Sciatic nerve (tissue), 2 donors: Measurements from ENCODE around the gene TMA7. TPM values are rescaled to one million over a fixed set of nuclear protein-coding genes. Genes with fewer than 3 reads are reported as not detected.
"Not testable (repeated sequence)": the region's sequence is repeated elsewhere in the genome, so short reads cannot be mapped to it uniquely, and the experiment has no call there.

ENCODE experiments used
- ATAC-seq: fragments of 200-7000 bp; cut with Tn5 transposase; one replicate; pipeline ENCODE4 v1.9.1; 2020; ENCODE audit warnings: mild to moderate bottlenecking, moderate library complexity
- DNase-seq: peaks from one replicate; pipeline ENCODE4 v3.0.0-alpha.2; 2020; ENCODE audit warnings: low spot score
- intact Hi-C: fragments of 100-400 bp; cut with DNase I; formaldehyde crosslinking; loops from one replicate; pipeline ENCODE4 v1.14.2; 2022
- total RNA-seq: library from RNA; stranded (reverse); fragmentation: NEBNext Ultra II Directional; extraction: Animal tissue kit (Norgen Biotek cat#: 25700); gene quantifications from one replicate; pipeline ENCODE4 v1.2.1, GENCODE V29; 2021
- donor health status: DM: no; HTN: no; CAD: no.
- donor health status: DM: no; HTN: no; CAD: no.

TMA7 gene
- total RNA-seq, 1 donor from 2014 or later: 154 TPM

DNA sequence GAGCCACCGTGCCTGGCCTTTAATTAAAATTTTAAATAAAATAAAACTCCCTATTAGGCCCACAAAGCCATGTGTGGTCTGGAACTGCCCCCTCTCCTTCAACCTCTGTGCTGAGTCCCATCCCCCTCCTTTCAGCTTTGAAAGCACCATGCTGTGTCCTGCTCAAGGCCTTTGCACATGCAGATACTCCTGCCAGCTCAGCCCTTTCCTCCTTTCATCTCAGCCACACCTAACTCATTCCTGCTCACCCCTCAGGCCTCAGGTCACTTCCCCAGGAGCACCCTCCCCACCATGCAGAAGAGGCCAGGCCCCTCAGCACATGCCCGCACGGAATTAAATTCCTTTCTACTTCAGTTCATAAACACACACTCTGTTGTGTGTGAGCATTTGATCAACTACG, 34.6 kb downstream of the TMA7 start:
- intact Hi-C loops: no loop called here
- ATAC-seq: no peak
- DNase-seq: no peak

GRCh38 chr3:48475188-48475587, 35.1 kb downstream of the TMA7 start:
- no peak for DNase-seq
- intact Hi-C loops: no loop called here
- no peak for ATAC-seq

DNA sequence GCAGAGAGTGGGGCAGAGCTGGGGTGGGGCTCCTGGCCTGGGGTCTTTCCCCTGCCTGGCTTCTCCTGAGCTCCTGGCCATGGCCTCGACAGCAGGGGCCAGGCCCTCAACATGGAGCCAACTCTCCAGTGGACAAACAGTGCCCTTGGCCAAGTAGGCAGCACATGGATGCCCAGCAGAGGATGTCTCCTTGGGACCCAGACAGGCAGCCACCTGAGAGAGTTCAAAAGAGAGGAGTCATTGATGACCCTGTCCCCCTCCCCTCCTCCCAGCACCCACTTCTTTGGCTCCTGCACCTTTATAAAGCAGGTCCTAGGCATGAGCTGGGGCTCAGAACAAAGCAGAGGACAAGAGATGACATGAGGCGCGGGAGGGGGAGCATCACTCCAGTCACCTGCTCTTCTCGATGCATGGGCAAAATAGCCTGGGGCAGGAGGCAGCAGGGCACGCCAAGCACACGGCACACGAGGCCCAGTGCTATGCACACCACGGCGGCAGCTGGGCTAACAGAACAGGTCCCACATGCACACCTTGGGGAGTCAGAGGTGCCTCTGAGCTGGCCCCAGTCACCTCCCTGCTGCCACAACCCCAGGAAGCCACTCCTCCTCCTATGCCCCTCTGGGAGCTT, 36.5 kb downstream of the TMA7 start:
- intact Hi-C loops: no loop called here
- DNase-seq: no peak

DNA sequence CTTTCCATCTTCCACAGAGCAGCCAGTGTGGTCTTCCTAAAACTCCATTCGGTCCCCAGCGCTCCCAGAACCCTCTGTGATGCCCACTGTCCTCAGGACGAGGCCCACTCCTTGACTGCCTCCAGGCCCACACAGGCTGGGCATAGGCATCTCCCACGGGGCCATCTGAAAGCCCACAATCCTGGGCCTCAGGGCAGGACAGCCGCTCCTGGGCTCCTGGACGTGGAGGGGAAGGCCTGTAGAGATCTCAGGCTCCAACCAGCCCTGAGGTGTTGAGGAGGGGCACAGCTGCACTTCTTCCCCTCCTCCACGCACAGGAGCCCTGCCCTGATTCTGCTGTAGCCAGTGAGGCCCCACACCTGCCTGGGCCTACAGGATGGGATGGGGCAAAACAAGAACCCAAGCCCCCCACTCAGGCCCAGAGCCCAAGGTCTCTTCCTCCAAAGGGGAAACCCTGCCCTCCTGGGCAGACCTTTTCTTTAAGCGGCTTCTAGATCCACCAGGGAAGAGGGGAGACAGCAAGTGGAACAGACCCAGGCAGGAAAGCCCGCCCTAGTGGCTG, 38.0 kb downstream of the TMA7 start:
- intact Hi-C loops: no loop called here
- DNase-seq (no peak), ATAC-seq (no peak)

More for the DNA sequence above, 36.5 kb downstream of the TMA7 start:
- no peak for ATAC-seq

DNA sequence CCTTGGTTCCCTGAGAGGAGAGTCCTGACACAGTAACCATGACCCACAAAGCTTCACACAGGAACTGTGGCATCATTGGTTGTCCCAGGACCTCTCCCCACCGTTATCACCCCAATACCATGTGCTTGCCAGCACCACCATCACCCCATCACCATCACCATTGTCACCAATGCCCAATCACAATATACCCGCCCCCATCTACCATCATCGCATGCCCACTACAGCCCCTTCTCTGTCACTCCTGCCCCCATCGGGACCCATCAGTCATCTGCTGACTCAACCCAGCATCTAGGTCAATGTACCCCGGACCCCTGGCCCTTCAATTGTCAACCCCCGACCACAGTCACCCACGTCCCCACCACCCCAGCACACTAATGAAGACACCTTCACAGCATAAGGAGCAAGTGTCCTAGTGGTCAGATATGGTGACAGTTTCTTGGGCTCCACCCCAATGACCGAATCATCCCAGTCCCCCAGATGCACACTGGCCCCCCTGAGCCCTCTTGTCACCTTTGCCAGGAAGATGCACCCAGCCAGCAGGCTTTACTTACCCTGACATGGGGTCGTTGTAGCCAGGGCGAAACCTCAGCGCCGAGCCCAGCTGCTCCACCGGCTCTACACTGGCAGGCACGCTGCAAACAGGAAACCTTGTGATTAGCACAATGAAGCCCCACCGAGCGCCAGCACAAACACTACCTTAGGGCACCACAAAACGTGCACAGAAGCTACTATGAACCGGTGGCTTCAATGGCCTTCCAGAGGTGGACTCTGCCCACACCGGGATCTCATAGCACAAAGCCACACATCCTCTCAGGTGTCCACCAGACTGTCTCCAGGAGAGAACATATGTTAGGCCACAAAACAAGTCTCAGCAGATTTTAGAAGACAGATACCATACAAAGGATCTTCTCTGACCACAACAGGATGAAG, 38.8 kb downstream of the TMA7 start:
- DNase-seq: no peak
- intact Hi-C loops: no loop called here
- no peak for ATAC-seq

- intact Hi-C loops, ATAC-seq, DNase-seq: not testable (repeated sequence)
These were observed 40.8 kb downstream of the TMA7 start for GRCh38 chr3:48480891-48481290.

- intact Hi-C loops, DNase-seq, ATAC-seq: not testable (repeated sequence)
These were observed 42.8 kb downstream of the TMA7 start for GRCh38 chr3:48482822-48483221.

DNA sequence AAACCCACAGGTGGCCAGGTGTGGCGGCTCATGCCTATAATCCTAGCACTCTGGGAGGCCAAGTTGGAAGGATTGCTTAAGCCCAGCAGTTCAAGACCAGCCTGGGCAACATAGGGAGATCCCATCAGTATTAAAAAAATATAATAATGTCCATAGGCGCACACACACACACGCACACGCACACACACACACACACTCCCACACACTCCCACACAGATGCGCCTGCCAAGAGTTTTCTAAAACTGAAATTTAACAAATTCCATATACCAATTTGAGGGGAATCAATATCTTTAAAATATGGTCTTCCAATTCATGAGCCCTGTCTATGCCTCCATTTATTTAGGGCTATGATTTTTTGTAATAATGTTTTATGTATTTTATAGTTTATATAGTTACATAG, 46.9 kb downstream of the TMA7 start:
- intact Hi-C loops: no loop called here
- DNase-seq (no peak), ATAC-seq (no peak)

DNA sequence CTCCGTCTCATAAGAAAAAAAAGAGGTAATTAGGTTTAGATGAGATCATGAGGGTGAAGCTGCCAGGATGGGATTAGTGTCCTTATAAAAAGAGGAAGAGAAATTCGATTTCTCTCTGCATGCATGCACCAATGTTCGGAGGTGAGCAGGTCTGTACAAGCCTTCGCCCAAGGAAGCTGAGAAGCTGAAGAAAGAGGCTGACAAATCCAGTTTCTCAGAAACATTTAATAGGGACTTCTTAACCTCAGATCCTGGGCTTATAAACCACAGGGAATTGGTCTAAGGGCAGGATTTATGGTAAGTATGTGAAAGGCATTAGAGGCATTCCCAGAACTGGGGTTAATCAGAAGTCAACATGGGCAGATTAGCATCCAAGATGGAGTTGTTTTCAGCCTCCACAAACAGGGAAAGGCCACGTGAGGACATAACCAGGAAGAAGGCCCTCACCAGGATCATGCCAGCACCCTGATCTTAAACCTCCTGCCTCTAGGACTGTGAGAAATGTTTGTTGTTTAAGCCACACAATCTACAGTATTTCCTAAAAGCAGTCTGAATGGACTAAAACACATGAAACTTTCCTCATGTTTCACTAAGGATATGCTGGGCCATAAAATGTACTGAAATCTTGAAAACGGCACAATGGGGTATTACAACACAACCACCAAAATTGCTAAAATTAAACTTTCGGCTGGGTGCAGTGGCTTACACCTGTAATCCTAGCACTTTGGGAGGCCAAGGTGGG, 52.6 kb downstream of the TMA7 start:
- intact Hi-C loops: no loop called here
- DNase-seq (no peak), ATAC-seq (peak; percentile 38)

DNA sequence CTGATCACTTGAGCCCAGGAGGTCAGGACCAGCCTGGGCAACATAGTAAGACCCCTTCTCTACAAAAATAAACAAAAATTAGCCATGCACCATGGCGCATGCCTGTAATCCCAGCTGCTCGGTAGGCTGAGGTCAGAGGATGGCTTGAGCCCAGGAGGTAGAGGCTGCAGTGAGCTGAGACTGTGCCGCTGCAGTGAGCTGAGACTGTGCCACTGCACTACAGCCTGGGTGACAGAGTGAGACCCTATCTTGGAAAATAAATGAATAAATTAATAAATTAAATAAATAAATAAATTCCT, 53.1 kb downstream of the TMA7 start:
- intact Hi-C loops: no loop called here
- ATAC-seq (peak; percentile 26), DNase-seq (no peak)

Other genes starting within 250 kb of the TMA7 start
- 2.0 TPM for gene CAMP, start 216.8 kb upstream of the TMA7 start, total RNA-seq
- 14.2 TPM for gene ZNF589, start 199.2 kb upstream of the TMA7 start, total RNA-seq
- gene NME6, start 138.9 kb upstream of the TMA7 start, total RNA-seq: 24.0 TPM
- gene SPINK8, start 106.6 kb upstream of the TMA7 start, total RNA-seq: not detected
- gene FBXW12, start 68.0 kb upstream of the TMA7 start, total RNA-seq: 0.27 TPM
- gene PLXNB1, start 10.2 kb upstream of the TMA7 start, total RNA-seq: 121 TPM
- gene CCDC51, start 138 bp upstream of the TMA7 start, total RNA-seq: 10.6 TPM
- 7.5 TPM for gene ATRIP, start 6.5 kb downstream of the TMA7 start, total RNA-seq
- 138 TPM for gene SHISA5, start 63.9 kb downstream of the TMA7 start, total RNA-seq
- gene PFKFB4, start 116.5 kb downstream of the TMA7 start, total RNA-seq: 7.9 TPM
- not detected for gene UCN2, start 123.5 kb downstream of the TMA7 start, total RNA-seq
- gene COL7A1, start 155.1 kb downstream of the TMA7 start, total RNA-seq: 8.7 TPM
- 96.9 TPM for gene UQCRC1, start 169.4 kb downstream of the TMA7 start, total RNA-seq
- not detected for gene TMEM89, start 181.5 kb downstream of the TMA7 start, total RNA-seq
- 17.1 TPM for gene SLC26A6, start 195.2 kb downstream of the TMA7 start, total RNA-seq
- gene CELSR3, start 222.6 kb downstream of the TMA7 start, total RNA-seq: 1.5 TPM
- 29.3 TPM for gene NCKIPSD, start 245.7 kb downstream of the TMA7 start, total RNA-seq